ELR (cell line): ENCODE measurements around the gene CEP128.
A peak's percentile ranks its signal among the peaks of the same experiment; 100 is the strongest.

Experiments used
- DNase-seq: peaks from one replicate; pipeline ENCODE4 v3.0.0-alpha.2; 2015; ENCODE audit warnings: low read depth

Gene CEP128

GRCh38 chr14:80901822-80902221, 39.7 kb downstream of the CEP128 start:
- DNase-seq, result no peak

GRCh38 chr14:80901260-80901659, 40.3 kb downstream of the CEP128 start:
- no peak for DNase-seq

- DNase-seq, result no peak
Observed at GRCh38 chr14:80872645-80873044, 68.9 kb downstream of the CEP128 start.

- peak; percentile 8 for DNase-seq
Observed at GRCh38 chr14:80868260-80868659, 73.3 kb downstream of the CEP128 start.

- DNase-seq, result no peak
Observed at GRCh38 chr14:80867798-80868197, 73.7 kb downstream of the CEP128 start.

GRCh38 chr14:80867091-80867490, 74.4 kb downstream of the CEP128 start:
- peak; percentile 63 for DNase-seq

GRCh38 chr14:80865565-80865964, 76.0 kb downstream of the CEP128 start:
- no peak for DNase-seq

- DNase-seq, result peak; percentile 19
Observed at GRCh38 chr14:80862983-80863382, 78.6 kb downstream of the CEP128 start.

- DNase-seq, result no peak
Observed at GRCh38 chr14:80862541-80862940, 79.0 kb downstream of the CEP128 start.

- DNase-seq, result peak; percentile 64
Observed at GRCh38 chr14:80850197-80850814, 91.2 kb downstream of the CEP128 start.

GRCh38 chr14:80847070-80847469, 94.5 kb downstream of the CEP128 start:
- no peak for DNase-seq

- no peak for DNase-seq
Observed at GRCh38 chr14:80845856-80846255, 95.7 kb downstream of the CEP128 start.

- DNase-seq, result no peak
Observed at GRCh38 chr14:80844872-80845271, 96.7 kb downstream of the CEP128 start.

GRCh38 chr14:80839743-80840142, 101.8 kb downstream of the CEP128 start:
- DNase-seq, result no peak

GRCh38 chr14:80809663-80810062, 131.9 kb downstream of the CEP128 start:
- DNase-seq, result no peak

GRCh38 chr14:80805136-80805535, 136.4 kb downstream of the CEP128 start:
- DNase-seq, result peak; percentile 46

- DNase-seq, result no peak
Observed at GRCh38 chr14:80798878-80799277, 142.7 kb downstream of the CEP128 start.

- no peak for DNase-seq
Observed at GRCh38 chr14:80798211-80798610, 143.3 kb downstream of the CEP128 start.

GRCh38 chr14:80792771-80793170, 148.8 kb downstream of the CEP128 start:
- DNase-seq, result no peak

GRCh38 chr14:80787876-80788275, 153.7 kb downstream of the CEP128 start:
- DNase-seq, result peak; percentile 10

GRCh38 chr14:80784820-80785219, 156.7 kb downstream of the CEP128 start:
- DNase-seq, result no peak

- peak; percentile 29 for DNase-seq
Observed at GRCh38 chr14:80781972-80782367, 159.6 kb downstream of the CEP128 start.

GRCh38 chr14:80780500-80780899, 161.0 kb downstream of the CEP128 start:
- no peak for DNase-seq

GRCh38 chr14:80776657-80777056, 164.9 kb downstream of the CEP128 start:
- DNase-seq, result no peak

- DNase-seq, result no peak
Observed at GRCh38 chr14:80776186-80776585, 165.4 kb downstream of the CEP128 start.
